NB4 (cell line): ENCODE data around the gene TMEM63A.
"Not testable (repeated sequence)": the region's sequence is repeated elsewhere in the genome, so short reads cannot be mapped to it uniquely, and the experiment has no call there.

Experiments used
- POLR2A ChIP-seq: IDR thresholded peaks from 2 replicates; pipeline ENCODE4 v1.6.1; 2011; ENCODE audit warnings: mild to moderate bottlenecking; ENCODE audit not compliant: insufficient read length; ENCODE audit errors: extremely low read depth
- TF ChIP-seq, protein P1 (sequence below): IDR thresholded peaks from 2 replicates; pipeline ENCODE4 v1.6.1; 2011; ENCODE audit warnings: low read depth, low read length
- TF ChIP-seq, protein P2 (sequence below): IDR thresholded peaks from one replicate; pipeline ENCODE4 v1.5.1; 2012; ENCODE audit warnings: low read depth, low read length

DNA sequence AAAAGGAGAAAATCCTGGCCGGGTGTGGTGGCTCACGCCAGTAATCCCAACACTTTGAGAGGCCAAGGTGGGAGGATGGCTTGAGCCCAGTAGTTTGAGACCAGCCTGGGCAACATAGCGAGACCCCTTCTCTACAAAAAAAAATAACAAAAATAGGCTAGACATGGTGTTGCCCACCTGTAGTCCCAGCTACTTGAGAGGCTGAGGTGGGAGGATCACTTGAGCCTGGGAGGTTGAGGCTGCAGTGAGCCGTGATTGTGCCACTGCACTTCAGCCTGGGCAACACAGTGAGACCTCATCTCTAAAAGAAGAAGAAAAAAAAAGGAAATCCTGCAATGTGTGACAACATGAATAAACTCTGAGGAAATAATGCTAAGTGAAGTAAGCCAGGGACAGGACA, 45.9 kb downstream of the TMEM63A start:
- not testable (repeated sequence) for TF ChIP-seq POLR2A
- TF ChIP-seq, protein P1, sequence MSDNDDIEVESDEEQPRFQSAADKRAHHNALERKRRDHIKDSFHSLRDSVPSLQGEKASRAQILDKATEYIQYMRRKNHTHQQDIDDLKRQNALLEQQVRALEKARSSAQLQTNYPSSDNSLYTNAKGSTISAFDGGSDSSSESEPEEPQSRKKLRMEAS, result not testable (repeated sequence)
- TF ChIP-seq, protein P2, sequence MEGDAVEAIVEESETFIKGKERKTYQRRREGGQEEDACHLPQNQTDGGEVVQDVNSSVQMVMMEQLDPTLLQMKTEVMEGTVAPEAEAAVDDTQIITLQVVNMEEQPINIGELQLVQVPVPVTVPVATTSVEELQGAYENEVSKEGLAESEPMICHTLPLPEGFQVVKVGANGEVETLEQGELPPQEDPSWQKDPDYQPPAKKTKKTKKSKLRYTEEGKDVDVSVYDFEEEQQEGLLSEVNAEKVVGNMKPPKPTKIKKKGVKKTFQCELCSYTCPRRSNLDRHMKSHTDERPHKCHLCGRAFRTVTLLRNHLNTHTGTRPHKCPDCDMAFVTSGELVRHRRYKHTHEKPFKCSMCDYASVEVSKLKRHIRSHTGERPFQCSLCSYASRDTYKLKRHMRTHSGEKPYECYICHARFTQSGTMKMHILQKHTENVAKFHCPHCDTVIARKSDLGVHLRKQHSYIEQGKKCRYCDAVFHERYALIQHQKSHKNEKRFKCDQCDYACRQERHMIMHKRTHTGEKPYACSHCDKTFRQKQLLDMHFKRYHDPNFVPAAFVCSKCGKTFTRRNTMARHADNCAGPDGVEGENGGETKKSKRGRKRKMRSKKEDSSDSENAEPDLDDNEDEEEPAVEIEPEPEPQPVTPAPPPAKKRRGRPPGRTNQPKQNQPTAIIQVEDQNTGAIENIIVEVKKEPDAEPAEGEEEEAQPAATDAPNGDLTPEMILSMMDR, result not testable (repeated sequence)
